Activated naive CD4-positive, alpha-beta T cell treated with anti-CD3 and anti-CD28 coated beads, Interleukin-2, amount 10 ng/mL, durations not matched to agents 5 hours and 36 hours (primary cell): ENCODE results near the gene YBX1. TPM values are rescaled to one million over a fixed set of nuclear protein-coding genes. Genes with fewer than 3 reads are reported as not detected.

Experiments
- total RNA-seq, 2 experiments: library from RNA; stranded (reverse); gene quantifications; one replicate each; pipeline ENCODE4 v1.2.3, GENCODE V29; 2021

Gene YBX1
- 100 to 1,000 TPM; 519 to 535 TPM for total RNA-seq

GRCh38 chr1:42681741-42682483, at the start of gene YBX1:
TSS of gene YBX1 (plus strand) at chr1:42682418. CDS start at chr1:42682566, 148 bp downstream.

GRCh38 chr1:42657981-42658876, 24.0 kb upstream of the YBX1 start, which contains the start of gene PPIH:
TSS of gene PPIH (plus strand) at chr1:42658423. CDS start at chr1:42658447, 24 bp downstream.

GRCh38 chr1:42739753-42740700, 57.8 kb downstream of the YBX1 start, which contains the start of gene CLDN19:
TSS of gene CLDN19 (minus strand) at chr1:42740236. CDS start at chr1:42740063, 173 bp downstream.

Other genes with a start within 250 kb of the YBX1 start
- under 1 TPM; 0.79 to 0.91 TPM for gene ZMYND12, start 226.4 kb upstream of the YBX1 start, total RNA-seq
- gene PPCS, start 225.9 kb upstream of the YBX1 start, total RNA-seq: 10 to 100 TPM; 42.2 to 46.1 TPM
- gene CCDC30, start 219.1 kb upstream of the YBX1 start, total RNA-seq: 1 to 10 TPM; 2.2 to 2.4 TPM
- 10 to 100 TPM; 79.6 to 82.2 TPM for gene PPIH, start 24.0 kb upstream of the YBX1 start, total RNA-seq
- not detected for gene CLDN19, start 57.8 kb downstream of the YBX1 start, total RNA-seq
- gene P3H1, start 84.6 kb downstream of the YBX1 start, total RNA-seq: 10 to 100 TPM; 35.9 to 39.4 TPM
- 1 to 10 TPM; 8.3 to 9.3 TPM for gene C1orf50, start 84.8 kb downstream of the YBX1 start, total RNA-seq
- gene TMEM269, start 102.6 kb downstream of the YBX1 start, total RNA-seq: under 1 TPM; 0.26 to 0.30 TPM
- 1 to 10 TPM; 8.0 TPM for gene ERMAP, start 134.7 kb downstream of the YBX1 start, total RNA-seq
- 10 to 100 TPM; 23.0 to 24.0 TPM for gene SVBP, start 135.0 kb downstream of the YBX1 start, total RNA-seq
- 1 to 10 TPM; 9.6 TPM for gene ZNF691, start 164.2 kb downstream of the YBX1 start, total RNA-seq